ENCODE data around the gene SLC38A8. TPM values are rescaled to one million over a fixed set of nuclear protein-coding genes. Genes with fewer than 3 reads are reported as not detected.

The SLC38A8 gene
- total RNA-seq, 1 experiment from 2014 or later = 0.35 TPM

GRCh38 chr16:84041881-84042280 is 714 bp downstream of the SLC38A8 start:
- H3K4me1 ChIP-seq (ENCODE audit: insufficient read depth, low read length) = no peaks in the 10 kb centered on the region; the same call in 1 of the 2 replicates
- H3K9ac ChIP-seq (ENCODE audit: extremely low read depth, insufficient read length, low read length) = no peak overlapping the region
- H4K5ac ChIP-seq (ENCODE audit: insufficient read length, low read depth, low read length) = no peak overlapping the region
- H3K4me3 Mint-ChIP-seq = no peak overlapping the region
- no peak overlapping the region for H2AFZ ChIP-seq (ENCODE audit: low read length)
- no peak overlapping the region for H3K18ac ChIP-seq (ENCODE audit: insufficient read length, low read depth, low read length)
- peaks cover 18% of the 10 kb centered on the region for H3K27me3 Mint-ChIP-seq (ENCODE audit: low read depth)
- H2BK12ac ChIP-seq (ENCODE audit: insufficient read length, low read depth, low read length) = no peak overlapping the region
- no peak for DNase-seq
- no peak overlapping the region for H3K4ac ChIP-seq (ENCODE audit: low read depth, low read length)
- H3K27ac Mint-ChIP-seq = no peak overlapping the region
- H3K4me2 ChIP-seq (ENCODE audit: insufficient read depth, insufficient read length, low read length) = no peak overlapping the region
- H3K27me3 ChIP-seq (ENCODE audit: insufficient read depth, low read length) = no peaks in the 10 kb centered on the region
- H4K8ac ChIP-seq (replicated peaks; ENCODE audit: insufficient read length, low read depth, low read length) = no peak overlapping the region
- H3K23me2 ChIP-seq (ENCODE audit: insufficient read length, low read depth, low read length, poor library complexity, severe bottlenecking) = no peaks in the 10 kb centered on the region
- no peak overlapping the region for H3T11ph ChIP-seq (ENCODE audit: low read length)
- H3K27ac ChIP-seq (ENCODE audit: insufficient read length, low read depth, low read length) = no peak overlapping the region
- no peaks in the 10 kb centered on the region for H3K9me3 Mint-ChIP-seq
- H3K79me1 ChIP-seq (ENCODE audit: insufficient read depth, low read depth, low read length, poor library complexity, severe bottlenecking) = no peaks in the 10 kb centered on the region
- H3K23ac ChIP-seq (ENCODE audit: insufficient read length, low read depth, low read length) = no peak overlapping the region
- no peaks in the 10 kb centered on the region for H3K9me3 ChIP-seq (ENCODE audit: control insufficient read depth, low read depth, low read length)
- H3K14ac ChIP-seq (ENCODE audit: insufficient read depth, low read length) = no peak overlapping the region
- no peak overlapping the region for H2BK5ac ChIP-seq (ENCODE audit: insufficient read length, low read length)
- H4K91ac ChIP-seq (ENCODE audit: insufficient read length, low read depth, low read length) = no peak overlapping the region
- no CpG with 5 or more reads among the region's 17 CpGs for WGBS (ENCODE audit: extremely low coverage, insufficient read length, low lambda C conversion rate)
- H3K4me1 Mint-ChIP-seq = peaks cover 24 to 42% of the 10 kb centered on the region in 2 experiments
- H2BK120ac ChIP-seq (ENCODE audit: low read depth, low read length, poor library complexity, severe bottlenecking) = no peak overlapping the region
- H3K79me2 ChIP-seq (ENCODE audit: insufficient read depth, low read length) = no peaks in the 10 kb centered on the region
- no peak overlapping the region for H3K56ac ChIP-seq (ENCODE audit: insufficient read length, low read depth, low read length)
- H3K36me3 Mint-ChIP-seq (ENCODE audit: insufficient read depth in 1 of 3, low read depth in 3 of 3) = no peaks in the 10 kb centered on the region
- TF ChIP-seq CTCF (conservative IDR thresholded peaks at IDR 0.05) = no peak
- H2AK5ac ChIP-seq (ENCODE audit: insufficient read length, low read length) = no peak overlapping the region
- no peak overlapping the region for H2BK15ac ChIP-seq (ENCODE audit: low read depth, low read length)
- no peak overlapping the region for H2BK20ac ChIP-seq (ENCODE audit: low read depth, low read length, poor library complexity, severe bottlenecking)
- no peaks in the 10 kb centered on the region for H4K20me1 ChIP-seq (ENCODE audit: control insufficient read depth, insufficient read depth, insufficient read length)
